LNCAP (cell line): ENCODE measurements around the gene FGD6.

Experiments
- CTCF ChIP-seq: fragments of 450-650 bp; IDR thresholded peaks from 2 replicates; pipeline ENCODE4 v1.5.1; 2017; ENCODE audit warnings: mild to moderate bottlenecking

The FGD6 gene

GRCh38 chr12:95217377-95218149 is at the start of gene FGD6, which contains the start of gene VEZT:
FGD6 (minus strand) TSS chr12:95217467; CDS start chr12:95217240, 227 bp downstream.
VEZT (plus strand) TSS chr12:95217807; CDS start chr12:95217851, 44 bp downstream.
- TF ChIP-seq CTCF: peak; percentile 40

- TF ChIP-seq CTCF: no peak
Measured at GRCh38 chr12:95266254-95266653, 49.0 kb upstream of the FGD6 start.

GRCh38 chr12:95265765-95266164 is 48.5 kb upstream of the FGD6 start:
- TF ChIP-seq CTCF: no peak

GRCh38 chr12:95262808-95263207 is 45.5 kb upstream of the FGD6 start:
- no peak for TF ChIP-seq CTCF

- TF ChIP-seq CTCF: no peak
Measured at GRCh38 chr12:95261109-95261508, 43.8 kb upstream of the FGD6 start.

GRCh38 chr12:95259368-95259767 is 42.1 kb upstream of the FGD6 start:
- TF ChIP-seq CTCF: no peak

GRCh38 chr12:95258803-95259202 is 41.5 kb upstream of the FGD6 start:
- TF ChIP-seq CTCF: no peak
